ENCODE results near the gene UBXN1. TPM values are rescaled to one million over a fixed set of nuclear protein-coding genes. Genes with fewer than 3 reads are reported as not detected.
A peak's percentile ranks its signal among the peaks of the same experiment; 100 is the strongest.

UBXN1 gene
- total RNA-seq, 1 donor from 2014 or later = 113 TPM

GRCh38 chr11:62649486-62649885 is 29.4 kb downstream of the UBXN1 start:
- Mint-ChIP-seq H3K27ac (ENCODE audit: unreplicated experiment) (no peak overlapping the region), H3K9me3 (no peaks in the 10 kb centered on the region), H3K4me1 (peaks cover 32% of the 10 kb centered on the region), H3K27me3 (ENCODE audit: low read depth) (peaks cover 3% of the 10 kb centered on the region), H3K36me3 (ENCODE audit: low read depth) (peaks cover 2% of the 10 kb centered on the region), H3K4me3 (peak overlapping the region; percentile 51)
- TF ChIP-seq CTCF (conservative IDR thresholded peaks at IDR 0.05) = no peak
- no peak for DNase-seq (ENCODE audit: low read depth, low spot score)

GRCh38 chr11:62648967-62649364 is 29.9 kb downstream of the UBXN1 start:
- Mint-ChIP-seq H3K4me3 (peak overlapping the region; percentile 51), H3K27ac (ENCODE audit: unreplicated experiment) (no peak overlapping the region), H3K36me3 (ENCODE audit: low read depth) (peaks cover 2% of the 10 kb centered on the region), H3K27me3 (ENCODE audit: low read depth) (peaks cover 3% of the 10 kb centered on the region), H3K9me3 (no peaks in the 10 kb centered on the region), H3K4me1 (peaks cover 32% of the 10 kb centered on the region)
- TF ChIP-seq CTCF (conservative IDR thresholded peaks at IDR 0.05) = no peak
- no peak for DNase-seq (ENCODE audit: low read depth, low spot score)

- H3K9me3 Mint-ChIP-seq = no peaks in the 10 kb centered on the region
- H3K27ac Mint-ChIP-seq (ENCODE audit: unreplicated experiment) = no peak overlapping the region
- no peak for DNase-seq (ENCODE audit: low read depth, low spot score)
- H3K36me3 Mint-ChIP-seq (ENCODE audit: low read depth) = peaks cover 2% of the 10 kb centered on the region
- peaks cover 3% of the 10 kb centered on the region for H3K27me3 Mint-ChIP-seq (ENCODE audit: low read depth)
- TF ChIP-seq CTCF (conservative IDR thresholded peaks at IDR 0.05) = no peak
- no peak overlapping the region for H3K4me3 Mint-ChIP-seq
- peaks cover 28% of the 10 kb centered on the region for H3K4me1 Mint-ChIP-seq
Measured at GRCh38 chr11:62648185-62648966, 30.5 kb downstream of the UBXN1 start.

GRCh38 chr11:62647609-62648005 is 31.3 kb downstream of the UBXN1 start:
- no peak overlapping the region for H3K4me3 Mint-ChIP-seq
- no peak for TF ChIP-seq CTCF (conservative IDR thresholded peaks at IDR 0.05)

GRCh38 chr11:62646825-62647608 is 31.9 kb downstream of the UBXN1 start:
- DNase-seq (ENCODE audit: low read depth, low spot score) = no peak
- H3K27me3 Mint-ChIP-seq (ENCODE audit: low read depth) = peaks cover 3% of the 10 kb centered on the region
- peak overlapping the region; percentile 99 for H3K27ac Mint-ChIP-seq (ENCODE audit: unreplicated experiment)
- H3K36me3 Mint-ChIP-seq (ENCODE audit: low read depth) = peaks cover 2% of the 10 kb centered on the region
- no peaks in the 10 kb centered on the region for H3K9me3 Mint-ChIP-seq
- no peak for TF ChIP-seq CTCF (conservative IDR thresholded peaks at IDR 0.05)
- peak overlapping the region; percentile 99 for H3K4me3 Mint-ChIP-seq
- peaks cover 18% of the 10 kb centered on the region for H3K4me1 Mint-ChIP-seq

More at GRCh38 chr11:62647609-62648005, 31.3 kb downstream of the UBXN1 start:
- Mint-ChIP-seq H3K27ac (ENCODE audit: unreplicated experiment) (no peak overlapping the region), H3K36me3 (ENCODE audit: low read depth) (peaks cover 2% of the 10 kb centered on the region), H3K4me1 (peaks cover 23% of the 10 kb centered on the region), H3K27me3 (ENCODE audit: low read depth) (peaks cover 3% of the 10 kb centered on the region), H3K9me3 (no peaks in the 10 kb centered on the region)
- DNase-seq (ENCODE audit: low read depth, low spot score) = no peak

All from neural crest cell (in vitro differentiated cells).